HUES64 (cell line): ENCODE data around the gene ERBB4.

Experiments used
- H3K27ac ChIP-seq: 2 replicates; pipeline ENCODE4 v1.7.0; 2013; ENCODE audit warnings: low read depth, low read length, inconsistent platforms
- H3K27me3 ChIP-seq: 2 replicates; pipeline ENCODE4 v1.6.1; 2013; ENCODE audit warnings: mild to moderate bottlenecking, low read length; ENCODE audit not compliant: insufficient read depth
- H3K36me3 ChIP-seq: 2 replicates; pipeline ENCODE4 v1.6.1; 2013; ENCODE audit warnings: mild to moderate bottlenecking, low read length; ENCODE audit not compliant: insufficient read depth
- H3K4me1 ChIP-seq: 2 replicates; pipeline ENCODE4 v1.6.1; 2013; ENCODE audit warnings: mild to moderate bottlenecking, low read length, moderate library complexity; ENCODE audit not compliant: insufficient read depth
- H3K4me3 ChIP-seq: 2 replicates; pipeline ENCODE4 v1.5.1; 2013; ENCODE audit warnings: mild to moderate bottlenecking, low read length, moderate library complexity
- H3K9ac ChIP-seq: 2 replicates; pipeline ENCODE4 v1.6.1; 2013; ENCODE audit warnings: mild to moderate bottlenecking, low read depth, low read length
- H3K9me3 ChIP-seq: 2 replicates; pipeline ENCODE4 v1.6.1; 2013; ENCODE audit warnings: low read depth, low read length; ENCODE audit not compliant: insufficient read depth
- WGBS: fragments of 150-250, 120-280 bp; methylation state at CpG from one replicate; pipeline ENCODE4 v1.1.7; 2013; ENCODE audit warnings: missing lambda C conversion rate; 5-methylcytosine and 5-hydroxymethylcytosine counted together

ERBB4 gene

DNA sequence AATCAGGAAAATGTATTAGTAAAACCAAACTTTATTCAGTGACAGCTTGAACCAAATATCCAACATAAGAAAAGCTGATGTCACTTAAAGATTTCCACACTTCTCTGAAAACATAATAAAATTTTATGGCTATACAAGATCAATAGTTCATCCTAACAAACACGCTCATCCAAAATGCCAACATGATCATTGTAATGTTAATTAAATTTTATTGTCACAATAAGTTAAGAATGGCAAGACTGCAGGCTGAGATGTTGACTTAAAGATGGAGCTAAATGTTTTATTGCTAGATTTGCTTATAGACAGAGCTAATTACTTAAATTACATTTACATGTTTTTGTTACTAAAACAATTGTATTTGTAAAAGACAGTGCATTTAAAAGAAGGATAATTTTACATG lies 140.3 kb downstream of the ERBB4 start:
- Histone ChIP-seq H3K27me3 (no peaks in the 10 kb centered on the region), H3K4me1 (no peaks in the 10 kb centered on the region), H3K36me3 (no peaks in the 10 kb centered on the region), H3K27ac (no peak overlapping the region), H3K9ac (no peak overlapping the region), H3K9me3 (no peaks in the 10 kb centered on the region), H3K4me3 (no peak overlapping the region)
- WGBS: no CpG with 5 or more reads among the region's 1 CpG

DNA sequence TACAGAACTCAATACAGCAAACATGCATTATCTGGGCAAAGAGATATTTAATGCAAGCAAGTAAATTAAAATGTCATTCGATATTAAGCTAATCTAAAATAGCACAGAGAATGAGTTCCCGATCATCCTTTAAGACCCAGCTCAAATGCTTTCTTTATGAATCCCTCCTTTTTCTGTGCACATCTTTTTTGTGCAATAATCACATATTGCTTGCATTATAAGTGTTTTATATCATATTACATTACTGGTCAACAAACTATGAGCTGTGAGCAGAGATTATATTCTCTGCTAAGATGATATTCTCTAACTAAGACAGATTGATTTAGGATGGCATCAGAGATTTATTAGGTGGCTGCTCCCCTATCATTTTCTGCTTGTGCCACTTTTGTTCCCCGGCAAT lies 146.1 kb downstream of the ERBB4 start:
- no peak overlapping the region for H3K27ac ChIP-seq
- H3K4me3 ChIP-seq: no peak overlapping the region
- H3K27me3 ChIP-seq: no peaks in the 10 kb centered on the region
- H3K4me1 ChIP-seq: no peaks in the 10 kb centered on the region
- no peaks in the 10 kb centered on the region for H3K9me3 ChIP-seq
- no peaks in the 10 kb centered on the region for H3K36me3 ChIP-seq
- 91% methylated on average over 3 of the region's 3 CpGs for WGBS
- H3K9ac ChIP-seq: no peak overlapping the region

DNA sequence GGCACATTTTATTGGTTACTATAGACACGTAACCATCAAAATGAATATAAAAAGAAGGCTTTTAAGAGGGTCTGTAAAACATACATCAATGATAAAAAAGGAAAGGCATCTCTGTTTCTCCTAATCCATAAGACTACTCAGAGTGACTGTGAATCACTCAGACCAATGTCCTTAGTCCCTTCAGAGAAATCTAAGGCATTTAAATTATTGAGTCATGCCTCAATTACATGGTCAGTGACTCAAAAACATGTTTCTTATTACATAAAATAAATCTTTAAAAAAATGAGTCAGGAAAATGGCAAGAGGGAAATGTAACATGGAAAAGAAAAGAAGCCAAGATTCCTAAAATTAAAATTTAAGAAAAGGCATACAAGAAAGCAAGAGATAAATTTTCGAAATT lies 146.6 kb downstream of the ERBB4 start:
- Histone ChIP-seq H3K4me3 (no peak overlapping the region), H3K27ac (no peak overlapping the region), H3K9me3 (no peaks in the 10 kb centered on the region), H3K4me1 (no peaks in the 10 kb centered on the region), H3K27me3 (no peaks in the 10 kb centered on the region), H3K9ac (no peak overlapping the region), H3K36me3 (no peaks in the 10 kb centered on the region)
- no CpG with 5 or more reads among the region's 2 CpGs for WGBS

DNA sequence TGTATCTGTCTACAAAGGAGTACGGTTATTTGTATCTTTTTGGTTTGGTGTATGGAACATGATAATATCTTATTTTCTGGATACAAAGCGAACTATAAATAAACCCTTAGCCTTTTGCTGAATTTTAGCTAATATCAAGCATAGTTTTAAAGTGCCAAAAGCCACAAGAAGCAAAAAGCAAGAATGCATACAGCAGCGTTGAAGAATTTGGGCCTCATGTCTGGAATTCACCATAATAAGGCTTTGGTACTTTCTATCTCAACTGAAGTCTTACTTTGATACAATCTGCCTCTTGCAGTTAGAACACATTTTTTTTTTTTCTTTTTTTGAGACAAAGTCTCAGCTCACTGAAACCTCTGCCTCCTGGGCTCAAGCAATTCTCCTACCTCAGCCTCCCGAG lies 151.5 kb downstream of the ERBB4 start:
- whole genome bisulfite sequencing: 98% methylated on average over 3 of the region's 4 CpGs
- no peak overlapping the region for H3K9ac ChIP-seq
- no peaks in the 10 kb centered on the region for H3K36me3 ChIP-seq
- H3K27me3 ChIP-seq: no peaks in the 10 kb centered on the region
- H3K4me1 ChIP-seq: peaks cover 12% of the 10 kb centered on the region
- H3K27ac ChIP-seq: no peak overlapping the region
- no peak overlapping the region for H3K4me3 ChIP-seq
- H3K9me3 ChIP-seq: no peaks in the 10 kb centered on the region

DNA sequence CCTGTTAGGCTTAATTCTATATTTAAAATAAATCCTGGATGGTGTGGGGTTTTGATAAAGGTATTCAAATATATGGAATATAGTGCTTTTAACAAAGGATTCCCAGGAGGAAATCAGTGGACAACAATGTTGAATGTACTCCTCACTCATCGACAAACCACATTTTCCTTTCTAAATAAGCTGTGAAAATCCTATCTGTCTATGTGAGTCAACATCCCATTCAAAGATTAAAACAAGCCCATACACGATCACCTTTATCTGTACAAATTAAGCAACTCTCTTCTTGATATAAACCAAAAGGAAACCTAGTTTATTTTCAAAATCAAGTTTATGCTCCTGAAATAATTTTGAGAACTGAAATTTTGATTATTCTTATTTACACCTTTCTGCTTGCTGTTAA lies 153.4 kb downstream of the ERBB4 start:
- H3K4me1 ChIP-seq: peaks cover 12% of the 10 kb centered on the region
- no peak overlapping the region for H3K4me3 ChIP-seq
- no peaks in the 10 kb centered on the region for H3K9me3 ChIP-seq
- H3K27ac ChIP-seq: no peak overlapping the region
- no peaks in the 10 kb centered on the region for H3K36me3 ChIP-seq
- 91% methylated on average over 2 of the region's 2 CpGs for WGBS
- no peak overlapping the region for H3K9ac ChIP-seq
- H3K27me3 ChIP-seq: no peaks in the 10 kb centered on the region

DNA sequence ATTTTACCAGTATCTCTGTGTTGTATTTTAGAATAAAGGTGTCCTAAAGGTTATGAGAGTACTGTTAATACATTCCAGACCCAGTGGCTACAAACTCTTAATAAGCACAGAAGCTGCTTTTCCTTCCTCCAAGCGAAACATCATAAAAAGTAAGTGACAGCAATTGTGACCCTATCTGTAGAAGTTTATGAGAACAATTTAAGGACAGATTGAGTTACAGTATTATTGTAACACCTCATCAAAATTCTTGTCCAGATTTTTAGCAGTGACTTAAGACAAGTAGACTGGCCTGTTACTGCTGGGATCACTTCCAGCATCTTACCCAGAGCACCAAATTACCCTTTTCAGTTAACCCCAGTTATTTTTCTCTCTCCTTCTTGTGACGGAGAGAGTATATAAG lies 154.6 kb downstream of the ERBB4 start:
- H3K9me3 ChIP-seq: no peaks in the 10 kb centered on the region
- WGBS: no CpG with 5 or more reads among the region's 2 CpGs
- peak overlapping the region; percentile 50 for H3K27ac ChIP-seq

DNA sequence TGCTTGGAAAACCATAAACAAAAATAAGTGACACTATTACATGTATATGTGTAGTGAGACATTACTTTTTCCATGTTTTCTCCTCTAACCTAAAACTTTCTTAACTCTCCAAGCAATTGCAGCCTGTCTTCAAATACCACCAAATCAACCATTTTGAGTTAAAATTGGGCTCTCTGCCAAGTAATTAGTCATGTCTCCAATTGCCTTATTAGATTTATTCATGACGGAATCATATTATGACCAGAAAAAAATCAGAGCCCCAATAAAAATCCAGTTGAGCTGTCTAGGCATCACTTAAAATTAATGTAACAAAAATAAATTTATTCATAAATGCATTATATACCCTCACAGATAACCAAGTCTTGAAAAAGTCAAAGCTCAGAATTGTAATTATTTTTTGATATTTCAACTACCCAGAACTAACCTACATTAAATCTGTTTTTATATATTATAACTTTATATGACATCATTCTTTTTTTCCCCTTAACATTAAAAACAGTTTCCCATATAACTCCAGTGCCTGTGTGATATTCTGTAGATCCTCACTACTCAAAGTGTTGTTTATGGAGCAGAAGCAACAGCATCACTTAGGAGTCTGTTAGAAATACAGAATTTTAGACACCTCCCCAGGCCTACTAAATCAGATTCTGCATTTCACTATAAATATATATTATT lies 157.0 kb downstream of the ERBB4 start:
- Histone ChIP-seq H3K9me3 (no peaks in the 10 kb centered on the region), H3K4me3 (no peak overlapping the region), H3K9ac (no peak overlapping the region), H3K27me3 (no peaks in the 10 kb centered on the region), H3K27ac (no peak overlapping the region), H3K36me3 (no peaks in the 10 kb centered on the region), H3K4me1 (peaks cover 12% of the 10 kb centered on the region)
- WGBS: 100% methylated on average over 1 of the region's 1 CpG

More for the DNA sequence above, 154.6 kb downstream of the ERBB4 start:
- H3K9ac ChIP-seq: no peak overlapping the region
- H3K4me1 ChIP-seq: peaks cover 12% of the 10 kb centered on the region
- H3K4me3 ChIP-seq: no peak overlapping the region
- H3K27me3 ChIP-seq: no peaks in the 10 kb centered on the region
- no peaks in the 10 kb centered on the region for H3K36me3 ChIP-seq

DNA sequence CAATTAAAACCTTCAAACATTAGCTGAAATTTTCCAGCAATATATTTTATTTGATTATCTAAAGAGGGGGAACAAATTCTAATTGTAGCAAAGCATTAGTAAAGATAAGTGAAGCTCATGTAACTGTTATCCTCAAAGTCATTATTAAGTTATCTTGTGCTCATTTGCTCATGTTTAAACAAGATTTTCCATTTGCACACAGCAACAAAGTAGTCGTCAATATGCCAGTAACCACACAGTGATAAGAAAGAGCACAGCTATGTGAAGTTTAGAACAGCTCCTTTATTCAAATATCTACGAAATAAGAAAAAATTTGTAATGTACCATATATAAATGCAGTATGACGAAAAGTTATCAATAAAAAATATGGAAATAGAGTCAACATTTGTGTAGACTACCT lies 159.5 kb downstream of the ERBB4 start:
- H3K4me1 ChIP-seq: peaks cover 10% of the 10 kb centered on the region
- no peak overlapping the region for H3K4me3 ChIP-seq
- 88% methylated on average over 1 of the region's 3 CpGs for WGBS
- H3K9me3 ChIP-seq: no peaks in the 10 kb centered on the region
- no peak overlapping the region for H3K27ac ChIP-seq
- no peak overlapping the region for H3K9ac ChIP-seq
- H3K27me3 ChIP-seq: no peaks in the 10 kb centered on the region
- no peaks in the 10 kb centered on the region for H3K36me3 ChIP-seq

DNA sequence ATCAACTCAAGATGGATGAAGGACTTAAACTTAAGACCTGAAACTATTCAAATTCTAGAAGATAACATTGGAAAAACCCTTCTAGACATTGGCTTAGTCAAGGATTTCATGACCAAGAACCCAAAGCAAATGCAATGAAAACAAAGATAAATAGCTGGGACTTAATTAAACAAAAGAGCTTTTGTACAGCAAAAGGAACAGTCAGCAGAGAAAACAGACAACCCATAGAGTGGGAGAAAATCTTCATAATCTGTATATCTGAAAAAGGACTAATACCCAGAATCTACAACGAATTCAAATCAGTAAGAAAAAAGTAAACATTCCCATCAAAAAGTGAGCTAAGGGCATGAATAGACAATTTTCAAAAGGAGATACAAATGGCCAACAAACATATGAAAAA lies 171.2 kb downstream of the ERBB4 start:
- Histone ChIP-seq H3K27me3 (no peaks in the 10 kb centered on the region), H3K27ac (no peak overlapping the region), H3K9me3 (no peaks in the 10 kb centered on the region), H3K4me1 (peaks cover 12% of the 10 kb centered on the region), H3K9ac (no peak overlapping the region), H3K4me3 (no peak overlapping the region), H3K36me3 (no peaks in the 10 kb centered on the region)
- WGBS: no CpG with 5 or more reads among the region's 1 CpG

DNA sequence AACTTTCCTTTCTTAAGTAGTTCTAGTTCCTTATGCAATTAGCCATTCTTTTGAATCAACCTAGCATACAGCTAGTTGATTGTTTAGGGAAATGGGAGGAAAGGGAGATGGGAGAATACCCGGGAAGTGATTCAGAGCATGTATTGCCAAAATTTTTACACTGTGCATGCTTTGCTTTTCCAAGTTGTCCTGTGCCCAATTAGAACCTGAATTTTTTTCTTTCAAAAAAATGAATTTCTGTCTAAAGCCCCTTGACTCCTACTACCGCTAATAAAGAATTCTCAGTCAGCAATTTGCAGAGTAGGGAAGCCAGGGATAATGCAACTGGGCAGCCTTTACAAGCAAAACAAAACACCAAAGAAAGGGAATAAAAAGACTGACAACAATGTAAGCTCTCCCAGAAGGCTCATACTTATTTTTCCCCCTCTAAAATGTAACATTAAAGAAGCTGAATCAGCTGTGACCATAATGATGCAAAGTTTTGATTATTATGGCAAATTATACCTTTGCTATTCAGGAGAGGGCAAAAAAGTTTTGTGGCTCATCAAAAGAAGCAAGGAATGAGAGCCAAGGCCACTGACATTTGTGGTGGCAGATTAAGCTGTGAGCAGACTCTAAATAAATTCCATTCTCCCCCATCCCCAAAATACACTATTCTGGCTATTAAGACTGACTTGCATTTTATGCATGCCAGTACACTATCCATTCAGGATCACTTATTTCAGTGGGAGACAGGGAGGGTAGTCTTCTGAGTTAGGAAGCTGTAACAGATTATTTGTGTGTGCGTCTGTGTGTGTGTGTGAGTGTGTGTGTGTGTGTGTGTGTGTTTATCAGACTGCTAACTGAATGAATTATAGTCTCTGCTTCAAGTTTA lies 174.3 kb downstream of the ERBB4 start:
- no peaks in the 10 kb centered on the region for H3K9me3 ChIP-seq
- H3K27me3 ChIP-seq: no peaks in the 10 kb centered on the region
- 0 out of 2 replicates have a peak overlapping the region, but pooled peaks have one; percentile 35 for H3K27ac ChIP-seq
- H3K36me3 ChIP-seq: no peaks in the 10 kb centered on the region
- peaks cover 24% of the 10 kb centered on the region for H3K4me1 ChIP-seq
- no peak overlapping the region for H3K4me3 ChIP-seq
- WGBS: 77% methylated on average over 3 of the region's 3 CpGs
- H3K9ac ChIP-seq: no peak overlapping the region

DNA sequence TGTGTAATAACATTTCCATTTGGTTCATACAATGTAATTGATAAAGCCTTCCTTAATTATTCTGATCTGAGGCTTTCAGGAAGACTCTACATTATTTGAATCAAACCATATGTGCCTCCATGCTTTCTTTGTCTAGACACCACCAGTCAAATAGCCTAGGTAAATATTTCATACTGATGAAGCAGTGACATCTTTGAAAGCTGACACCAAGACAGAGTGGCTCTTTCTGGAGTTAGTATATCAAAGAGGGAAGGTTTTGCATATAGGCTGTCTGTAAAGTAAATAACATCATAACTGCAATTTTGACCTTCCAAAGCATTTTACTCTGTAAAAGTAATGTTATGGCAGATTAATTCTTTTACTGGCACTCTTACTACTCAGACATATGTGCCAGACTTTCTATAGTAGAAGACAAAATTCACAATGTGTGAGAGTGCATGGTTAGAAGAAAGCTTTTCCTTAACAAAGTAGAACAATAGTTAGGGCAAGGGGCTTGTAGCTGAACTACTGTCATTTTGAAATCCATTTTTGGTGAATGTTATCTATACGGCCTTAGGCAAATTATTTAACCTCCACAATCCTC lies 177.3 kb downstream of the ERBB4 start:
- Histone ChIP-seq H3K9ac (no peak overlapping the region), H3K36me3 (no peaks in the 10 kb centered on the region), H3K4me1 (peaks cover 24% of the 10 kb centered on the region), H3K27me3 (no peaks in the 10 kb centered on the region), H3K27ac (no peak overlapping the region), H3K9me3 (no peaks in the 10 kb centered on the region), H3K4me3 (no peak overlapping the region)
- no CpG with 5 or more reads among the region's 1 CpG for WGBS
